ENCODE data around the gene RAI2. TPM values are rescaled to one million over a fixed set of nuclear protein-coding genes. Genes with fewer than 3 reads are reported as not detected.

Gene RAI2
- total RNA-seq, 1 experiment from 2014 or later = 0.77 TPM

DNA sequence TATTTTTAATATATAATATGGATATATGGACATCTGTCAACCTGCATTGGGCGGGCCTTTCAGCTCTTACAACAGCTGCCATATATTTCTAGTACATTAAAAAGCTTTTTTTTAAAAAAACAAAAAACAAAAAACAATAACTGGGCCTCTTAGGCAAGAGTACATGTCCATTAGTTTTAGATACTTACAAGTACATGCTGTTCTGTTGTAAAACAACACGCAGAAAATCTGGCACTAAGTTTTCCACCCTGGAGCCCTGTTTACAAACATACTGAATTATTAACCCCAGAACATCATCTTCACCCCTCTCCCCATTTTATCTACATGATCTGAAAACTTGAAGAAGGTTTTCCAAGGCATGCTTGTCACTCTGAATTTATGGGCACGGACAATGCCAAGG is 29.8 kb downstream of the RAI2 start (continued):
- TF ChIP-seq ZNF425 (CRISPR knock-in tag; conservative IDR thresholded peaks at IDR 0.05) = no peak
- TF ChIP-seq, protein P1, sequence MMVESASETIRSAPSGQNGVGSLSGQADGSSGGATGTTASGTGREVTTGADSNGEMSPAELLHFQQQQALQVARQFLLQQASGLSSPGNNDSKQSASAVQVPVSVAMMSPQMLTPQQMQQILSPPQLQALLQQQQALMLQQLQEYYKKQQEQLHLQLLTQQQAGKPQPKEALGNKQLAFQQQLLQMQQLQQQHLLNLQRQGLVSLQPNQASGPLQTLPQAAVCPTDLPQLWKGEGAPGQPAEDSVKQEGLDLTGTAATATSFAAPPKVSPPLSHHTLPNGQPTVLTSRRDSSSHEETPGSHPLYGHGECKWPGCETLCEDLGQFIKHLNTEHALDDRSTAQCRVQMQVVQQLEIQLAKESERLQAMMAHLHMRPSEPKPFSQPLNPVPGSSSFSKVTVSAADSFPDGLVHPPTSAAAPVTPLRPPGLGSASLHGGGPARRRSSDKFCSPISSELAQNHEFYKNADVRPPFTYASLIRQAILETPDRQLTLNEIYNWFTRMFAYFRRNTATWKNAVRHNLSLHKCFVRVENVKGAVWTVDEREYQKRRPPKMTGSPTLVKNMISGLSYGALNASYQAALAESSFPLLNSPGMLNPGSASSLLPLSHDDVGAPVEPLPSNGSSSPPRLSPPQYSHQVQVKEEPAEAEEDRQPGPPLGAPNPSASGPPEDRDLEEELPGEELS (CRISPR knock-in tag; IDR thresholded peaks at IDR 0.05) = no peak

DNA sequence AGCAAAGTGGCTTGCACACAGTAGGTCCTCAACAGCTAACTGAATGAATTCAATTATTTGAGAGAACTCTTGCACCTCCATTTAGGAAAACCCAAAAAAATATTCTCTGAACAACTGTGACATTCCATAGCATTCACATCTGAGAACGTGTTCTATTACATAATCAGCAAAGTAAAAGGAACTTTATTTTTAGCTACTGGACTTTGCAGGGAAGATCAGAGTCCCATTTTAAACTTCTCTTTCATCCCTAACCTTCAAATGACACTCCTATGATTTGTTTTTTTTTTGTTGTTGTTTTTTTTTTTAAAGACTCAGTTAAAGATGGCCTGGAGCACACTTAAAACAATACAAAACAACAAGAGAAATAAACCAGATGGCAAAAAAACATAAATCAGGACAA is 30.9 kb downstream of the RAI2 start:
- CTCF ChIA-PET = interaction anchor here (1.2 kb wide), 1 partner anchor 9 kb away, joined by 3 read pairs; no protein-coding TSS in a partner anchor

DNA sequence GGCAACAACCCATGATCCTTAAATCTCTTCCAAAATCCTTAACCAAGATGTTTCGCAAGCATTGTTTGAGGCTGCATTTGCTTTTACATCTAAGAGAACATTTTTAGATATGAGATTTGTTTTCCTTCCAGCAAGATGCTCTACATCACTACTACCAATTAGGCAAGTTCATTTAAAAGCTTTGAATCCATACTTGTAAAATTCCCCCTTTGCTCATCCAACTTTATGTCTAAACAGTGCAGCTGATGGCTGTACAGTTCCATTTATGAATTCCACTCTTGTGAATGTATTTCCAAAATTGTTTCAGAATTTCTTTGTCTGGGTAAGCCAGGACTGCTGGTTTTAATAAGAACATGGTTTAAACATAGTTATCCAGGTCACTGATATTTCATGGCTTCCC is 31.5 kb downstream of the RAI2 start:
- Mint-ChIP-seq H3K36me3 (0 out of 2 replicates have a peak, but pooled peaks cover 3% of the 10 kb centered on the region), H3K27me3 (ENCODE audit: low read depth) (no peaks in the 10 kb centered on the region; the same call in 1 of the 2 replicates), H3K27ac (no peak overlapping the region), H3K4me1 (peaks cover 17% of the 10 kb centered on the region), H3K4me3 (no peak overlapping the region), H3K9me3 (peaks cover 5% of the 10 kb centered on the region)
- no peak for TF ChIP-seq JAZF1 (CRISPR knock-in tag; IDR thresholded peaks at IDR 0.05)
- CTCF ChIA-PET = interaction anchor here (1.5 kb wide), 1 partner anchor 10 kb away, joined by 5 read pairs; no protein-coding TSS in a partner anchor
- ATAC-seq (no peak), DNase-seq (ENCODE audit: low spot score) (no peak)
- POLR2A ChIA-PET = no interaction called here

More for the DNA sequence above, 30.9 kb downstream of the RAI2 start:
- Mint-ChIP-seq H3K4me1 (peaks cover 23% of the 10 kb centered on the region), H3K9me3 (peaks cover 5% of the 10 kb centered on the region), H3K36me3 (0 out of 2 replicates have a peak, but pooled peaks cover 3% of the 10 kb centered on the region), H3K27me3 (ENCODE audit: low read depth) (no peaks in the 10 kb centered on the region; the same call in 1 of the 2 replicates), H3K27ac (no peak overlapping the region), H3K4me3 (no peak overlapping the region)
- DNase-seq (ENCODE audit: low spot score) (no peak), ATAC-seq (no peak)
- TF ChIP-seq NFE2L1 (CRISPR knock-in tag; IDR thresholded peaks at IDR 0.05) = no peak
- no peak for TF ChIP-seq ETV6 (CRISPR knock-in tag; IDR thresholded peaks at IDR 0.05)
- TF ChIP-seq MYBL2 (CRISPR knock-in tag; IDR thresholded peaks at IDR 0.05) = no peak
- TF ChIP-seq RORB (CRISPR knock-in tag; IDR thresholded peaks at IDR 0.05) = no peak
- no peak for TF ChIP-seq FOXK1 (CRISPR knock-in tag; IDR thresholded peaks at IDR 0.05)
- no peak for TF ChIP-seq SMAD4 (CRISPR knock-in tag; IDR thresholded peaks at IDR 0.05)
- TF ChIP-seq, protein P2, sequence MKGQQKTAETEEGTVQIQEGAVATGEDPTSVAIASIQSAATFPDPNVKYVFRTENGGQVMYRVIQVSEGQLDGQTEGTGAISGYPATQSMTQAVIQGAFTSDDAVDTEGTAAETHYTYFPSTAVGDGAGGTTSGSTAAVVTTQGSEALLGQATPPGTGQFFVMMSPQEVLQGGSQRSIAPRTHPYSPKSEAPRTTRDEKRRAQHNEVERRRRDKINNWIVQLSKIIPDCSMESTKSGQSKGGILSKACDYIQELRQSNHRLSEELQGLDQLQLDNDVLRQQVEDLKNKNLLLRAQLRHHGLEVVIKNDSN (CRISPR knock-in tag; IDR thresholded peaks at IDR 0.05) = no peak
- TF ChIP-seq, protein P3, sequence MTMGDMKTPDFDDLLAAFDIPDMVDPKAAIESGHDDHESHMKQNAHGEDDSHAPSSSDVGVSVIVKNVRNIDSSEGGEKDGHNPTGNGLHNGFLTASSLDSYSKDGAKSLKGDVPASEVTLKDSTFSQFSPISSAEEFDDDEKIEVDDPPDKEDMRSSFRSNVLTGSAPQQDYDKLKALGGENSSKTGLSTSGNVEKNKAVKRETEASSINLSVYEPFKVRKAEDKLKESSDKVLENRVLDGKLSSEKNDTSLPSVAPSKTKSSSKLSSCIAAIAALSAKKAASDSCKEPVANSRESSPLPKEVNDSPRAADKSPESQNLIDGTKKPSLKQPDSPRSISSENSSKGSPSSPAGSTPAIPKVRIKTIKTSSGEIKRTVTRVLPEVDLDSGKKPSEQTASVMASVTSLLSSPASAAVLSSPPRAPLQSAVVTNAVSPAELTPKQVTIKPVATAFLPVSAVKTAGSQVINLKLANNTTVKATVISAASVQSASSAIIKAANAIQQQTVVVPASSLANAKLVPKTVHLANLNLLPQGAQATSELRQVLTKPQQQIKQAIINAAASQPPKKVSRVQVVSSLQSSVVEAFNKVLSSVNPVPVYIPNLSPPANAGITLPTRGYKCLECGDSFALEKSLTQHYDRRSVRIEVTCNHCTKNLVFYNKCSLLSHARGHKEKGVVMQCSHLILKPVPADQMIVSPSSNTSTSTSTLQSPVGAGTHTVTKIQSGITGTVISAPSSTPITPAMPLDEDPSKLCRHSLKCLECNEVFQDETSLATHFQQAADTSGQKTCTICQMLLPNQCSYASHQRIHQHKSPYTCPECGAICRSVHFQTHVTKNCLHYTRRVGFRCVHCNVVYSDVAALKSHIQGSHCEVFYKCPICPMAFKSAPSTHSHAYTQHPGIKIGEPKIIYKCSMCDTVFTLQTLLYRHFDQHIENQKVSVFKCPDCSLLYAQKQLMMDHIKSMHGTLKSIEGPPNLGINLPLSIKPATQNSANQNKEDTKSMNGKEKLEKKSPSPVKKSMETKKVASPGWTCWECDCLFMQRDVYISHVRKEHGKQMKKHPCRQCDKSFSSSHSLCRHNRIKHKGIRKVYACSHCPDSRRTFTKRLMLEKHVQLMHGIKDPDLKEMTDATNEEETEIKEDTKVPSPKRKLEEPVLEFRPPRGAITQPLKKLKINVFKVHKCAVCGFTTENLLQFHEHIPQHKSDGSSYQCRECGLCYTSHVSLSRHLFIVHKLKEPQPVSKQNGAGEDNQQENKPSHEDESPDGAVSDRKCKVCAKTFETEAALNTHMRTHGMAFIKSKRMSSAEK (CRISPR knock-in tag; IDR thresholded peaks at IDR 0.05; ENCODE audit: borderline replicate concordance) = no peak
- TF ChIP-seq NFATC4 (CRISPR knock-in tag; IDR thresholded peaks at IDR 0.05) = no peak
- TF ChIP-seq ERG (CRISPR knock-in tag; IDR thresholded peaks at IDR 0.05) = no peak
- POLR2A ChIA-PET = no interaction called here
